ENCODE data around the gene RAB33B. TPM values are rescaled to one million over a fixed set of nuclear protein-coding genes. Genes with fewer than 3 reads are reported as not detected.
"Not testable (repeated sequence)": the region's sequence is repeated elsewhere in the genome, so short reads cannot be mapped to it uniquely, and the experiment has no call there.

RAB33B gene
- total RNA-seq, 1 donor from 2014 or later: 11.8 TPM

GRCh38 chr4:139414671-139415210 is 39.2 kb upstream of the RAB33B start:
- H3K27me3 ChIP-seq (ENCODE audit: insufficient read depth, low read length): not testable (repeated sequence)

GRCh38 chr4:139416073-139416673 is 37.7 kb upstream of the RAB33B start:
- Mint-ChIP-seq H3K27ac (ENCODE audit: unreplicated experiment) (no peak overlapping the region), H3K9me3 (ENCODE audit: unreplicated experiment) (peaks cover 7% of the 10 kb centered on the region), H3K27me3 (ENCODE audit: low read depth, unreplicated experiment) (no peaks in the 10 kb centered on the region), H3K36me3 (ENCODE audit: low read depth, unreplicated experiment) (peaks cover 33% of the 10 kb centered on the region), H3K4me3 (ENCODE audit: unreplicated experiment) (no peak overlapping the region), H3K4me1 (ENCODE audit: low read depth, unreplicated experiment) (peaks cover 16% of the 10 kb centered on the region)
- H3K27me3 ChIP-seq (ENCODE audit: insufficient read depth, low read length): no peaks in the 10 kb centered on the region
- no peak overlapping the region for H3K27ac ChIP-seq (ENCODE audit: low read depth, low read length)
- no peaks in the 10 kb centered on the region for H3K9me3 ChIP-seq (ENCODE audit: insufficient read depth, low read depth, low read length)
- no peak overlapping the region for H3K9ac ChIP-seq (ENCODE audit: low read length)
- peaks cover 14% of the 10 kb centered on the region for H3K4me1 ChIP-seq (ENCODE audit: insufficient read depth, low read length)
- DNase-seq (ENCODE audit: low read depth): peak; percentile 23
- H3K4me3 ChIP-seq (ENCODE audit: insufficient read depth, low read depth, low read length): no peak overlapping the region
- no peaks in the 10 kb centered on the region for H3K79me2 ChIP-seq (ENCODE audit: insufficient read depth, low read length)
- peak; percentile 34 for FAIRE-seq
- H4K20me1 ChIP-seq (ENCODE audit: insufficient read depth, low read length): no peaks in the 10 kb centered on the region
- TF ChIP-seq EZH2 (IDR thresholded peaks at IDR 0.05; ENCODE audit: insufficient read depth, low read length): no peak
- TF ChIP-seq, protein P1, sequence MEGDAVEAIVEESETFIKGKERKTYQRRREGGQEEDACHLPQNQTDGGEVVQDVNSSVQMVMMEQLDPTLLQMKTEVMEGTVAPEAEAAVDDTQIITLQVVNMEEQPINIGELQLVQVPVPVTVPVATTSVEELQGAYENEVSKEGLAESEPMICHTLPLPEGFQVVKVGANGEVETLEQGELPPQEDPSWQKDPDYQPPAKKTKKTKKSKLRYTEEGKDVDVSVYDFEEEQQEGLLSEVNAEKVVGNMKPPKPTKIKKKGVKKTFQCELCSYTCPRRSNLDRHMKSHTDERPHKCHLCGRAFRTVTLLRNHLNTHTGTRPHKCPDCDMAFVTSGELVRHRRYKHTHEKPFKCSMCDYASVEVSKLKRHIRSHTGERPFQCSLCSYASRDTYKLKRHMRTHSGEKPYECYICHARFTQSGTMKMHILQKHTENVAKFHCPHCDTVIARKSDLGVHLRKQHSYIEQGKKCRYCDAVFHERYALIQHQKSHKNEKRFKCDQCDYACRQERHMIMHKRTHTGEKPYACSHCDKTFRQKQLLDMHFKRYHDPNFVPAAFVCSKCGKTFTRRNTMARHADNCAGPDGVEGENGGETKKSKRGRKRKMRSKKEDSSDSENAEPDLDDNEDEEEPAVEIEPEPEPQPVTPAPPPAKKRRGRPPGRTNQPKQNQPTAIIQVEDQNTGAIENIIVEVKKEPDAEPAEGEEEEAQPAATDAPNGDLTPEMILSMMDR (IDR thresholded peaks at IDR 0.05; ENCODE audit: insufficient read depth, low read depth, low read length): peak; percentile 54
- H3K4me2 ChIP-seq (ENCODE audit: low read length): no peak overlapping the region
- H2AFZ ChIP-seq (ENCODE audit: low read depth, low read length): no peak overlapping the region
- no peaks in the 10 kb centered on the region for H3K36me3 ChIP-seq (ENCODE audit: insufficient read depth, low read length)

More at GRCh38 chr4:139414671-139415210, 39.2 kb upstream of the RAB33B start:
- not testable (repeated sequence) for H3K79me2 ChIP-seq (ENCODE audit: insufficient read depth, low read length); H4K20me1 ChIP-seq (ENCODE audit: insufficient read depth, low read length); H3K4me2 ChIP-seq (ENCODE audit: low read length); H3K36me3 ChIP-seq (ENCODE audit: insufficient read depth, low read length); H3K4me3 Mint-ChIP-seq (ENCODE audit: unreplicated experiment); FAIRE-seq; H3K27ac ChIP-seq (ENCODE audit: low read depth, low read length); H3K9ac ChIP-seq (ENCODE audit: low read length); H3K9me3 Mint-ChIP-seq (ENCODE audit: unreplicated experiment); DNase-seq (ENCODE audit: low read depth); H3K27ac Mint-ChIP-seq (ENCODE audit: unreplicated experiment); H3K27me3 Mint-ChIP-seq (ENCODE audit: low read depth, unreplicated experiment); H3K9me3 ChIP-seq (ENCODE audit: insufficient read depth, low read depth, low read length); H2AFZ ChIP-seq (ENCODE audit: low read depth, low read length); H3K4me3 ChIP-seq (ENCODE audit: insufficient read depth, low read depth, low read length)
- TF ChIP-seq, protein P1 (IDR thresholded peaks at IDR 0.05; ENCODE audit: insufficient read depth, low read depth, low read length): peak; percentile 10
- peaks cover 11% of the 10 kb centered on the region for H3K4me1 Mint-ChIP-seq (ENCODE audit: low read depth, unreplicated experiment)
- peaks cover 27% of the 10 kb centered on the region for H3K36me3 Mint-ChIP-seq (ENCODE audit: low read depth, unreplicated experiment)
- peaks cover 13% of the 10 kb centered on the region for H3K4me1 ChIP-seq (ENCODE audit: insufficient read depth, low read length)

- Histone ChIP-seq H3K4me3 (ENCODE audit: insufficient read depth, low read depth, low read length) (no peak overlapping the region), H3K9me3 (ENCODE audit: insufficient read depth, low read depth, low read length) (no peaks in the 10 kb centered on the region), H3K9ac (ENCODE audit: low read length) (no peak overlapping the region), H4K20me1 (ENCODE audit: insufficient read depth, low read length) (no peaks in the 10 kb centered on the region), H3K27ac (ENCODE audit: low read depth, low read length) (no peak overlapping the region), H3K4me1 (ENCODE audit: insufficient read depth, low read length) (peaks cover 14% of the 10 kb centered on the region), H3K4me2 (ENCODE audit: low read length) (peak overlapping the region; percentile 56), H3K27me3 (ENCODE audit: insufficient read depth, low read length) (no peaks in the 10 kb centered on the region), H2AFZ (ENCODE audit: low read depth, low read length) (no peak overlapping the region), H3K79me2 (ENCODE audit: insufficient read depth, low read length) (no peaks in the 10 kb centered on the region), H3K36me3 (ENCODE audit: insufficient read depth, low read length) (no peaks in the 10 kb centered on the region)
- H3K4me1 Mint-ChIP-seq (ENCODE audit: low read depth, unreplicated experiment): peaks cover 16% of the 10 kb centered on the region
- peak overlapping the region; percentile 92 for H3K27ac Mint-ChIP-seq (ENCODE audit: unreplicated experiment)
- peaks cover 6% of the 10 kb centered on the region for H3K9me3 Mint-ChIP-seq (ENCODE audit: unreplicated experiment)
- H3K27me3 Mint-ChIP-seq (ENCODE audit: low read depth, unreplicated experiment): no peaks in the 10 kb centered on the region
- H3K4me3 Mint-ChIP-seq (ENCODE audit: unreplicated experiment): no peak overlapping the region
- FAIRE-seq (no peak), DNase-seq (ENCODE audit: low read depth) (peak; percentile 94)
- H3K36me3 Mint-ChIP-seq (ENCODE audit: low read depth, unreplicated experiment): peaks cover 21% of the 10 kb centered on the region
- TF ChIP-seq EZH2 (IDR thresholded peaks at IDR 0.05; ENCODE audit: insufficient read depth, low read length): no peak
- TF ChIP-seq, protein P1 (IDR thresholded peaks at IDR 0.05; ENCODE audit: insufficient read depth, low read depth, low read length): no peak
These were observed 34.5 kb upstream of the RAB33B start for GRCh38 chr4:139419388-139419914.
